ENCODE measurements around the gene MAGEF1. TPM values are rescaled to one million over a fixed set of nuclear protein-coding genes. Genes with fewer than 3 reads are reported as not detected.

Gene MAGEF1
- total RNA-seq (10 to 100 TPM; 26.7 to 33.9 (median 30.5) TPM), polyA plus RNA-seq (10 to 100 TPM; 20.1 to 32.6 TPM)
- long read RNA-seq, donor 1, transcript MAGEF1-201 (1 exons, 1,636 nt) = major isoform, 80 of 80 reads
- long read RNA-seq, donor 1, partial matches to known transcripts = 0 of 80 reads
- long read RNA-seq, donor 1, other reads (novel, unspliced or antisense) = 0 of 80 reads
- long read RNA-seq, donor 2, transcript MAGEF1-201 (1 exons, 1,636 nt) = major isoform, 85 of 85 reads
- long read RNA-seq, donor 2, partial matches to known transcripts = 0 of 85 reads
- long read RNA-seq, donor 2, other reads (novel, unspliced or antisense) = 0 of 85 reads
- long read RNA-seq, donor 3, transcript MAGEF1-201 (1 exons, 1,636 nt) = major isoform, 38 of 38 reads
- long read RNA-seq, donor 3, partial matches to known transcripts = 0 of 38 reads
- long read RNA-seq, donor 3, other reads (novel, unspliced or antisense) = 0 of 38 reads

GRCh38 chr3:184711493-184712247 lies at the start of gene MAGEF1:
Gene MAGEF1, minus strand, starts transcription at chr3:184712064. Its CDS starts 243 bp downstream, at chr3:184711821.
- WGBS, 2 donors = 0 to 1% methylated on average over 66 to 67 of the region's 67 CpGs
- no peak for TF ChIP-seq CTCF (IDR thresholded peaks at IDR 0.05)
- ATAC-seq (peak; percentile 92 to 98 (median 94)), DNase-seq (peak; percentile 85 to 86)
- Histone ChIP-seq H3K4me3 (peak within 1 kb of the TSS; percentile 66 to 97 (median 86)), H3K4me1 (peaks cover 5 to 59% (median 31%) of the 10 kb centered on the region in 9 donors), H3K27ac (peak within 1 kb of the TSS; percentile 85 to 98 (median 94)), H3K36me3 (peaks cover 0 to 14% (median 0%) of the 10 kb centered on the region in 9 donors), H3K9me3 (no peaks in the 10 kb centered on the region), H3K27me3 (no peaks in the 10 kb centered on the region)
- intact Hi-C loops (cut with DNase I) = loop anchor here in 4 of 10 donors (5.0 to 10.0 kb wide), 3 partner anchors 129 to 347 kb away; partner anchors contain the start of genes CLCN2 (in 1 of the 4) and POLR2H (in 1 of the 4)

- Histone ChIP-seq H3K27ac (no peak overlapping the region), H3K4me3 (no peak overlapping the region), H3K36me3 (no peaks in the 10 kb centered on the region), H3K9me3 (no peaks in the 10 kb centered on the region), H3K4me1 (peaks cover 0 to 37% (median 14%) of the 10 kb centered on the region in 9 donors), H3K27me3 (peaks cover 0 to 9% (median 0%) of the 10 kb centered on the region in 7 donors)
- peak in 1 of 2 donors; percentile 44 for DNase-seq
- WGBS, 2 donors = 56 to 64% methylated on average over 13 of the region's 13 CpGs
- intact Hi-C loops (cut with DNase I) = loop anchor here in 1 of 10 donors (10.0 kb wide), 1 partner anchor 396 kb away; the partner anchor contains the start of genes CLCN2 and POLR2H
- no peak for TF ChIP-seq CTCF (IDR thresholded peaks at IDR 0.05)
- ATAC-seq = peak in 6 of 8 donors; percentile 7 to 34 (median 24)
These were observed 49.4 kb upstream of the MAGEF1 start for GRCh38 chr3:184761075-184761841.

- DNase-seq (no peak), ATAC-seq (no peak)
- 84% methylated on average over 8 of the region's 8 CpGs for WGBS, 2 donors
- peaks cover 0 to 9% (median 0%) of the 10 kb centered on the region in 7 donors for H3K27me3 ChIP-seq
- H3K4me1 ChIP-seq = peaks cover 0 to 42% (median 14%) of the 10 kb centered on the region in 9 donors
- H3K36me3 ChIP-seq = no peaks in the 10 kb centered on the region
- intact Hi-C loops (cut with DNase I) = loop anchor here in 1 of 10 donors (10.0 kb wide), 1 partner anchor 396 kb away; the partner anchor contains the start of genes CLCN2 and POLR2H
- no peaks in the 10 kb centered on the region for H3K9me3 ChIP-seq
- H3K27ac ChIP-seq = no peak overlapping the region
- H3K4me3 ChIP-seq = no peak overlapping the region
- no peak for TF ChIP-seq CTCF (IDR thresholded peaks at IDR 0.05)
These were observed 48.6 kb upstream of the MAGEF1 start for GRCh38 chr3:184760337-184761074.
